Measurements from ENCODE around the gene IFNLR1. TPM values are rescaled to one million over a fixed set of nuclear protein-coding genes. Genes with fewer than 3 reads are reported as not detected.

Gene IFNLR1
- total and polyA plus RNA-seq, 2 experiments from 2014 or later, result 6.4 to 7.5 TPM

- H2AFZ ChIP-seq, result peak overlapping the region; percentile 62
- H3K36me3 ChIP-seq (replicated peaks; ENCODE audit: insufficient read depth, low read depth), result no peaks in the 10 kb centered on the region
- no peaks in the 10 kb centered on the region for H3K9me2 ChIP-seq (replicated peaks; ENCODE audit: insufficient read depth)
- no peaks in the 10 kb centered on the region for H3K9me3 ChIP-seq (ENCODE audit: low read depth)
- peak overlapping the region; percentile 63 for H3K4me2 ChIP-seq
- peak; percentile 87 for DNase-seq (ENCODE audit: low spot score)
- H3K4me1 ChIP-seq (ENCODE audit: insufficient read depth), result peaks cover 35% of the 10 kb centered on the region
- peak overlapping the region; percentile 96 for H3K27ac ChIP-seq
- no peaks in the 10 kb centered on the region for H3K27me3 ChIP-seq
- WGBS (ENCODE audit: low lambda C conversion rate, missing lambda C conversion rate), result 45% methylated on average over 17 of the region's 17 CpGs
- no peaks in the 10 kb centered on the region for H3K79me2 ChIP-seq
- no peaks in the 10 kb centered on the region for H4K20me1 ChIP-seq (ENCODE audit: insufficient read depth, poor library complexity, severe bottlenecking)
- H3K4me3 ChIP-seq, result no peak overlapping the region
- TF ChIP-seq EZH2phosphoT487 (IDR thresholded peaks at IDR 0.05; ENCODE audit: low read depth, severe bottlenecking, unreplicated experiment) (no peak), EZH2 (IDR thresholded peaks at IDR 0.05; ENCODE audit: borderline replicate concordance) (no peak), CTCF (IDR thresholded peaks at IDR 0.05; ENCODE audit: poor library complexity) (no peak)
Observed at GRCh38 chr1:24119859-24120756, 67.0 kb downstream of the IFNLR1 start.

GRCh38 chr1:24119489-24119858 is 67.6 kb downstream of the IFNLR1 start:
- Histone ChIP-seq H4K20me1 (ENCODE audit: insufficient read depth, poor library complexity, severe bottlenecking) (no peaks in the 10 kb centered on the region), H3K27ac (peak overlapping the region; percentile 96), H3K27me3 (no peaks in the 10 kb centered on the region), H3K9me2 (replicated peaks; ENCODE audit: insufficient read depth) (no peaks in the 10 kb centered on the region), H3K36me3 (replicated peaks; ENCODE audit: insufficient read depth, low read depth) (no peaks in the 10 kb centered on the region), H3K4me2 (peak overlapping the region; percentile 63), H3K9me3 (ENCODE audit: low read depth) (no peaks in the 10 kb centered on the region), H2AFZ (no peak overlapping the region), H3K4me3 (no peak overlapping the region), H3K4me1 (ENCODE audit: insufficient read depth) (peaks cover 40% of the 10 kb centered on the region), H3K79me2 (no peaks in the 10 kb centered on the region)
- WGBS (ENCODE audit: low lambda C conversion rate, missing lambda C conversion rate), result 83% methylated on average over 5 of the region's 5 CpGs
- no peak for DNase-seq (ENCODE audit: low spot score)
- no peak for TF ChIP-seq CTCF (IDR thresholded peaks at IDR 0.05; ENCODE audit: poor library complexity)
- TF ChIP-seq EZH2 (IDR thresholded peaks at IDR 0.05; ENCODE audit: borderline replicate concordance), result no peak
- no peak for TF ChIP-seq EZH2phosphoT487 (IDR thresholded peaks at IDR 0.05; ENCODE audit: low read depth, severe bottlenecking, unreplicated experiment)

- Histone ChIP-seq H2AFZ (no peak overlapping the region), H3K4me3 (no peak overlapping the region), H3K27me3 (no peaks in the 10 kb centered on the region), H3K9me3 (ENCODE audit: low read depth) (no peaks in the 10 kb centered on the region), H3K9me2 (replicated peaks; ENCODE audit: insufficient read depth) (no peaks in the 10 kb centered on the region), H4K20me1 (ENCODE audit: insufficient read depth, poor library complexity, severe bottlenecking) (no peaks in the 10 kb centered on the region), H3K4me2 (peak overlapping the region; percentile 58), H3K79me2 (no peaks in the 10 kb centered on the region), H3K36me3 (replicated peaks; ENCODE audit: insufficient read depth, low read depth) (no peaks in the 10 kb centered on the region), H3K27ac (peak overlapping the region; percentile 96), H3K4me1 (ENCODE audit: insufficient read depth) (peaks cover 40% of the 10 kb centered on the region)
- 73% methylated on average over 8 of the region's 8 CpGs for WGBS (ENCODE audit: low lambda C conversion rate, missing lambda C conversion rate)
- peak; percentile 84 for DNase-seq (ENCODE audit: low spot score)
- no peak for TF ChIP-seq EZH2 (IDR thresholded peaks at IDR 0.05; ENCODE audit: borderline replicate concordance)
- TF ChIP-seq EZH2phosphoT487 (IDR thresholded peaks at IDR 0.05; ENCODE audit: low read depth, severe bottlenecking, unreplicated experiment), result no peak
- no peak for TF ChIP-seq CTCF (IDR thresholded peaks at IDR 0.05; ENCODE audit: poor library complexity)
Observed at GRCh38 chr1:24118410-24119242, 68.5 kb downstream of the IFNLR1 start.
